HCT116 (cell line): ENCODE measurements around the gene WDR19. TPM values are rescaled to one million over a fixed set of nuclear protein-coding genes. Genes with fewer than 3 reads are reported as not detected.

ENCODE experiments used
- ATAC-seq: fragments of 200-7000 bp; cut with Tn5 transposase; 2 replicates; pipeline ENCODE4 v1.9.1; 2020; ENCODE audit warnings: mild to moderate bottlenecking, moderate library complexity
- BruUV-seq: library from RNA; stranded (reverse); fragments of 400-500 nt; replicated peaks from 2 replicates; lab custom pipeline; 2021; lab: Mats Ljungman, UMichigan
- CTCF ChIA-PET: fragments of 300-600 bp; sonication (Branson Sonifier 250); formaldehyde crosslinking; loops from one replicate; lab custom pipeline; 2021; ENCODE audit warnings: antibody characterized with exemption; lab: Charles Lee
- POLR2A ChIA-PET: fragments of 300-600, 350-600 bp; sonication (Branson Sonifier 250); formaldehyde crosslinking; loops from one replicate; lab custom pipeline; 2021; ENCODE audit warnings: antibody characterized with exemption; lab: Charles Lee
- RAD21 ChIA-PET, 2 experiments: fragments of 300-600 bp; sonication (Branson Sonifier 250); formaldehyde crosslinking; loops; one replicate each; lab custom pipeline; 2023; ENCODE audit warnings: low total read pairs in 2 of 2; ENCODE audit not compliant: uncharacterized antibody in 2 of 2, unreplicated experiment in 2 of 2, low non-redundant PET in 1 of 2; lab: Charles Lee
- DNase-seq: peaks from one replicate; pipeline ENCODE4 v3.0.0-alpha.2; 2010; ENCODE audit warnings: low read depth, low spot score
- H2AFZ ChIP-seq: fragments of 200-600 bp; shearing (Covaris generic), sonication (generic); 2 replicates; pipeline ENCODE4 v1.6.1; 2017; ENCODE audit warnings: low read depth, mixed run types, mixed read lengths, antibody characterized with exemption, low read length; ENCODE audit not compliant: poor library complexity, severe bottlenecking
- H3K27ac ChIP-seq: 2 replicates; pipeline ENCODE4 v1.5.1; 2012; ENCODE audit warnings: low read depth, low read length
- H3K27me3 ChIP-seq: fragments of 200-600 bp; sonication (generic); 2 replicates; pipeline ENCODE4 v1.6.1; 2016; ENCODE audit warnings: mixed run types, low read length, mixed read lengths; ENCODE audit not compliant: insufficient read depth
- H3K36me3 ChIP-seq, 2 experiments: fragments of 200-500 bp in 1 of 2; fragments of 200-600 bp in 1 of 2; sonication (Bioruptor generic) in 1 of 2; sonication (generic) in 1 of 2; 2 replicates each; pipeline versions ENCODE4 v1.5.1 to v1.6.1; 2014 to 2016; ENCODE audit warnings: low read length in 2 of 2, inconsistent platforms in 1 of 2, mixed read lengths in 1 of 2, mixed run types in 1 of 2; ENCODE audit not compliant: insufficient read depth in 2 of 2, control insufficient read depth in 1 of 2
- H3K4me1 ChIP-seq, 2 experiments: fragments of 200-600 bp in 1 of 2; sonication (generic) in 1 of 2; 2 replicates each; pipeline versions ENCODE4 v1.5.1 to v1.6.1; 2012 to 2017; ENCODE audit warnings: low read length in 2 of 2, inconsistent platforms in 1 of 2, mild to moderate bottlenecking in 1 of 2, mixed read lengths in 1 of 2, mixed run types in 1 of 2, moderate library complexity in 1 of 2; ENCODE audit not compliant: insufficient read depth in 2 of 2, control insufficient read depth in 1 of 2
- H3K4me2 ChIP-seq: fragments of 200-600 bp; sonication (generic); 2 replicates; pipeline ENCODE4 v1.6.1; 2017; ENCODE audit warnings: mixed run types, low read length, mixed read lengths
- H3K4me3 ChIP-seq, 2 experiments: fragments of 200-600 bp in 1 of 2; sonication (generic) in 1 of 2; replicated peaks in 1 of 2; 2 replicates each; pipeline ENCODE4 v1.5.1; 2011 to 2016; ENCODE audit warnings: low read length in 2 of 2, control low read depth in 1 of 2, low read depth in 1 of 2, mild to moderate bottlenecking in 1 of 2, mixed read lengths in 1 of 2, mixed run types in 1 of 2
- H3K79me2 ChIP-seq: fragments of 200-600 bp; sonication (generic); 2 replicates; pipeline ENCODE4 v1.6.1; 2017; ENCODE audit warnings: mild to moderate bottlenecking, mixed run types, low read length, moderate library complexity, mixed read lengths; ENCODE audit not compliant: insufficient read depth
- H3K9ac ChIP-seq: fragments of 200-600 bp; sonication (generic); 2 replicates; pipeline ENCODE4 v1.6.1; 2016; ENCODE audit warnings: low read length, mixed read lengths
- H3K9me2 ChIP-seq: fragments of 200-600 bp; sonication (generic), shearing (Covaris generic); 2 replicates; pipeline ENCODE4 v1.6.1; 2017; ENCODE audit warnings: mixed run types, mild to moderate bottlenecking, moderate library complexity; ENCODE audit not compliant: insufficient read depth
- H3K9me3 ChIP-seq, 2 experiments: fragments of 200-500 bp in 1 of 2; fragments of 200-600 bp in 1 of 2; sonication (Bioruptor generic) in 1 of 2; sonication (generic) in 1 of 2; 2 replicates each; pipeline ENCODE4 v1.6.1; 2014 to 2017; ENCODE audit warnings: low read length in 2 of 2, mixed read lengths in 2 of 2, inconsistent platforms in 1 of 2, low read depth in 1 of 2, mild to moderate bottlenecking in 1 of 2, mixed run types in 1 of 2, moderate library complexity in 1 of 2; ENCODE audit not compliant: control insufficient read depth in 1 of 2, insufficient read depth in 1 of 2
- H4K20me1 ChIP-seq: fragments of 200-600 bp; sonication (generic), shearing (Covaris generic); 2 replicates; pipeline ENCODE4 v1.6.1; 2017; ENCODE audit warnings: mixed run types, mild to moderate bottlenecking, moderate library complexity; ENCODE audit not compliant: insufficient read depth
- ATF3 ChIP-seq: IDR thresholded peaks from 2 replicates; pipeline ENCODE4 v1.6.1; 2012
- CEBPB ChIP-seq: IDR thresholded peaks from 2 replicates; pipeline ENCODE4 v1.6.1; 2012; ENCODE audit warnings: low read depth
- ELF1 ChIP-seq: IDR thresholded peaks from 2 replicates; pipeline ENCODE4 v1.6.1; 2012; ENCODE audit warnings: low read depth, borderline replicate concordance
- EZH2phosphoT487 ChIP-seq: fragments of 200-600 bp; IDR thresholded peaks from 2 replicates; pipeline ENCODE4 v1.6.1; 2018; ENCODE audit warnings: antibody characterized with exemption, borderline replicate concordance
- POLR2A ChIP-seq: IDR thresholded peaks from 2 replicates; pipeline ENCODE4 v1.7.0; 2011; ENCODE audit warnings: borderline replicate concordance; ENCODE audit not compliant: insufficient read depth, insufficient read length; ENCODE audit errors: extremely low read depth
- SP1 ChIP-seq: IDR thresholded peaks from 2 replicates; pipeline ENCODE4 v1.6.1; 2012; ENCODE audit warnings: low read depth
- TCF7L2 ChIP-seq: IDR thresholded peaks from 2 replicates; pipeline ENCODE4 v1.7.0; 2011; ENCODE audit warnings: borderline replicate concordance, inconsistent platforms; ENCODE audit not compliant: insufficient read depth, insufficient read length; ENCODE audit errors: extremely low read depth
- YY1 ChIP-seq: IDR thresholded peaks from 2 replicates; pipeline ENCODE4 v1.6.1; 2011; ENCODE audit warnings: low read length, low read depth, moderate library complexity, mild to moderate bottlenecking; ENCODE audit not compliant: insufficient replicate concordance; ENCODE audit errors: extremely low read depth
- ZBTB33 ChIP-seq: IDR thresholded peaks from 2 replicates; pipeline ENCODE4 v1.6.1; 2011; ENCODE audit warnings: mild to moderate bottlenecking, low read length, moderate library complexity; ENCODE audit not compliant: insufficient replicate concordance; ENCODE audit errors: extremely low read depth
- ZNF274 ChIP-seq: fragments of 200-500 bp; sonication (Bioruptor generic); IDR thresholded peaks from 2 replicates; pipeline ENCODE4 v1.6.1; 2014; ENCODE audit warnings: mild to moderate bottlenecking, low read depth, low read length, inconsistent platforms
- intact Hi-C: fragments of 100-400 bp; cut with micrococcal nuclease; formaldehyde crosslinking; loops from 2 replicates; pipeline ENCODE4 v1.10.0; 2022
- total RNA-seq: library from RNA; stranded (reverse); gene quantifications from one replicate; pipeline ENCODE4 v1.2.1, GENCODE V29; 2021; ENCODE audit not compliant: unreplicated experiment

The WDR19 gene
- total RNA-seq, 1 experiment from 2014 or later, result 18.8 TPM

- DNase-seq (no peak), ATAC-seq (no peak)
- Histone ChIP-seq H3K79me2 (no peaks in the 10 kb centered on the region), H3K4me3 (no peak overlapping the region), H3K9me2 (no peaks in the 10 kb centered on the region), H3K4me2 (no peak overlapping the region), H3K27me3 (no peaks in the 10 kb centered on the region), H3K9me3 (no peaks in the 10 kb centered on the region), H3K36me3 (peaks cover 19 to 33% of the 10 kb centered on the region in 2 experiments; a peak in 3 of 4 replicates), H3K27ac (no peak overlapping the region), H4K20me1 (no peaks in the 10 kb centered on the region), H2AFZ (no peak overlapping the region)
- no TSS peak for BruUV-seq
- RAD21 ChIA-PET, result no interaction called here
- POLR2A ChIA-PET, result no interaction called here
- CTCF ChIA-PET, result interaction anchor here (0.8 kb wide), 1 partner anchor 382 kb away, joined by 3 read pairs; no protein-coding TSS in a partner anchor
- no peak for TF ChIP-seq CEBPB
- TF ChIP-seq, all 23 proteins: peak for 0
- intact Hi-C loops, result no loop called here
- Histone ChIP-seq H3K4me1 (no peaks in the 10 kb centered on the region), H3K9ac (no peak overlapping the region)
Observed at GRCh38 chr4:39285111-39285795, 102.9 kb downstream of the WDR19 start.

- CTCF ChIA-PET, result no interaction called here
- no TSS peak for BruUV-seq
- Histone ChIP-seq H3K27me3 (no peaks in the 10 kb centered on the region), H3K4me1 (no peaks in the 10 kb centered on the region), H4K20me1 (no peaks in the 10 kb centered on the region), H2AFZ (no peak overlapping the region), H3K36me3 (peaks cover 20 to 33% of the 10 kb centered on the region in 2 experiments; a peak in 3 of 4 replicates), H3K27ac (no peak overlapping the region), H3K79me2 (no peaks in the 10 kb centered on the region), H3K4me2 (no peak overlapping the region), H3K9ac (no peak overlapping the region), H3K4me3 (no peak overlapping the region), H3K9me3 (no peaks in the 10 kb centered on the region), H3K9me2 (no peaks in the 10 kb centered on the region)
- RAD21 ChIA-PET, result no interaction called here
- intact Hi-C loops, result no loop called here
- no peak for DNase-seq
- TF ChIP-seq ELF1, result no peak
- no peak for TF ChIP-seq CEBPB
- TF ChIP-seq EZH2phosphoT487, result no peak
- TF ChIP-seq SP1, result no peak
- no peak for TF ChIP-seq ZBTB33
- no peak for TF ChIP-seq ZNF274
- TF ChIP-seq POLR2A, result no peak
- TF ChIP-seq ATF3, result no peak
- TF ChIP-seq YY1, result no peak
- TF ChIP-seq TCF7L2, result no peak
- POLR2A ChIA-PET, result no interaction called here
- ATAC-seq, result no peak
Observed at GRCh38 chr4:39285853-39286252, 103.5 kb downstream of the WDR19 start.
